WTC11 (cell line): ENCODE data around the gene SPATA2.
"Not testable (repeated sequence)": the region's sequence is repeated elsewhere in the genome, so short reads cannot be mapped to it uniquely, and the experiment has no call there.

Experiments used
- CREM ChIP-seq: sonication (generic); formaldehyde crosslinking; IDR thresholded peaks from 2 replicates; pipeline ENCODE4 v1.8.1; 2022; ENCODE audit warnings: mild to moderate bottlenecking, missing genetic modification reagents, moderate library complexity
- CTCF ChIP-seq: fragments of 200-600 bp; IDR thresholded peaks from 2 replicates; pipeline ENCODE4 v1.8.0; 2022; ENCODE audit warnings: antibody characterized with exemption
- SP1 ChIP-seq: sonication (generic); formaldehyde crosslinking; conservative IDR thresholded peaks from 2 replicates; pipeline ENCODE4 v1.8.1; 2022; ENCODE audit warnings: missing genetic modification reagents
- USF1 ChIP-seq: sonication (generic); formaldehyde crosslinking; IDR thresholded peaks from 2 replicates; pipeline ENCODE4 v1.8.0; 2022; ENCODE audit warnings: mild to moderate bottlenecking, missing genetic modification reagents
- ZNF416 ChIP-seq: fragments of 250-450 bp; sonication (Bioruptor Pico); IDR thresholded peaks from 2 replicates; pipeline ENCODE4 v1.9.0; 2021; ENCODE audit warnings: mild to moderate bottlenecking, inconsistent platforms
- TF ChIP-seq, protein P1 (sequence below): sonication (generic); formaldehyde crosslinking; IDR thresholded peaks from 2 replicates; pipeline ENCODE4 v1.8.1; 2022; ENCODE audit warnings: low read depth, missing genetic modification reagents, borderline replicate concordance

GRCh38 chr20:49955830-49956396, 40.6 kb upstream of the SPATA2 start:
- TF ChIP-seq CTCF; CREM (CRISPR knock-in tag); USF1 (CRISPR knock-in tag); ZNF416 (CRISPR knock-in tag); SP1 (CRISPR knock-in tag): not testable (repeated sequence)
- TF ChIP-seq, protein P1, sequence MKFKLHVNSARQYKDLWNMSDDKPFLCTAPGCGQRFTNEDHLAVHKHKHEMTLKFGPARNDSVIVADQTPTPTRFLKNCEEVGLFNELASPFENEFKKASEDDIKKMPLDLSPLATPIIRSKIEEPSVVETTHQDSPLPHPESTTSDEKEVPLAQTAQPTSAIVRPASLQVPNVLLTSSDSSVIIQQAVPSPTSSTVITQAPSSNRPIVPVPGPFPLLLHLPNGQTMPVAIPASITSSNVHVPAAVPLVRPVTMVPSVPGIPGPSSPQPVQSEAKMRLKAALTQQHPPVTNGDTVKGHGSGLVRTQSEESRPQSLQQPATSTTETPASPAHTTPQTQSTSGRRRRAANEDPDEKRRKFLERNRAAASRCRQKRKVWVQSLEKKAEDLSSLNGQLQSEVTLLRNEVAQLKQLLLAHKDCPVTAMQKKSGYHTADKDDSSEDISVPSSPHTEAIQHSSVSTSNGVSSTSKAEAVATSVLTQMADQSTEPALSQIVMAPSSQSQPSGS (CRISPR knock-in tag), result not testable (repeated sequence)
